Astrocyte (in vitro differentiated cells and primary cell): ENCODE results near the gene CORIN.

ENCODE experiments used
- CTCF ChIP-seq: IDR thresholded peaks from 2 replicates; pipeline ENCODE4 v1.5.1; 2011; ENCODE audit warnings: low read depth, mild to moderate bottlenecking, inconsistent platforms, low read length, moderate library complexity; ENCODE audit not compliant: insufficient read depth
- EZH2 ChIP-seq: IDR thresholded peaks from 2 replicates; pipeline ENCODE4 v1.6.1; 2012; ENCODE audit warnings: mild to moderate bottlenecking, low read length, inconsistent platforms; ENCODE audit not compliant: insufficient read depth

GRCh38 chr4:47721485-47721884 is 116.4 kb downstream of the CORIN start:
- TF ChIP-seq CTCF (no peak), EZH2 (no peak)
